C4-2B (cell line): ENCODE data around the gene SNPH.

Experiments
- H3K27ac ChIP-seq: fragments of 450-650 bp; 2 replicates; pipeline ENCODE4 v1.5.1; 2017
- CTCF ChIP-seq: fragments of 450-650 bp; conservative IDR thresholded peaks from 2 replicates; pipeline ENCODE4 v1.5.1; 2017; ENCODE audit warnings: mild to moderate bottlenecking
- ZFX ChIP-seq: fragments of 450-650 bp; IDR thresholded peaks from 2 replicates; pipeline ENCODE4 v1.6.1; 2017

SNPH gene

DNA sequence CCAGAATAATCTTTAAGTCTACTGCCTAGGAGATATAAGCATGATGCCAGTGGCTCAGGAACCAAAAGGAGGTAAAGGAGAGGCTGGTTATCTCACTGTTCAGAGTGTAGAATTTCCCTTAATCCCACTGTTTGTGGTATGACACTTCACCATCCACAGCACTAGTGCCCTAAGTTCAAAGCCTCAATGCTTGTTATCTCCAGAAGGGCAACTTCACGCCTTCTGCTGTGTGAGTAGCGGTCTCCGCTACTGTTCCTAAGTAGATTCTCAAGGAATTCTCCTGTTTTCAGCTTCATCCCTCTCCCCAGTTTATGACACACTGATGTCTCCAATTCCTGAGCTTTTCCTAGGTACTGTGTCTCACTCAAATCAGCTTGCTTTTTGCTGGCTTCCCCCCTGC lies 13.7 kb upstream of the SNPH start:
- no peak overlapping the region for H3K27ac ChIP-seq
- TF ChIP-seq CTCF (no peak), ZFX (no peak)

DNA sequence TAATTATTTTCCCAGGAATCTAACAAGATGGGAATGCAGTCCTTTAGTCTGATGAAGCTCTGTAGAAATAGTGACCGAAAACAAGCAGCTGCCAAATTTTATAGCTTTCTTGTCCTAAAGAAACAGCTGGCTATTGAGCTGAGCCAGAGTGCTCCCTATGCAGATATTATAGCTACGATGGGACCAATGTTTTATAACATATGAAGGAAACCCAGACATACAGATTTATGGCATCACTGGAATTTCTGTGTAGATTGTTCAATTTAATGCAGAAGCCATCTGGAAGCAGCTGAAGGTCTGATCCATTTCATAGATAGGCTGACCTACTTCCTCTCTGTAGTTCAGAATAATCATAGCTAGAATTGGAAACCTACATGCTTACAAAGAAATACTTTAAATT lies 11.8 kb upstream of the SNPH start:
- TF ChIP-seq ZFX, result no peak
- TF ChIP-seq CTCF, result no peak
- no peak overlapping the region for H3K27ac ChIP-seq

GRCh38 chr20:1255675-1256074 lies 10.4 kb upstream of the SNPH start:
- H3K27ac ChIP-seq, result no peak overlapping the region
- TF ChIP-seq ZFX (no peak), CTCF (no peak)

DNA sequence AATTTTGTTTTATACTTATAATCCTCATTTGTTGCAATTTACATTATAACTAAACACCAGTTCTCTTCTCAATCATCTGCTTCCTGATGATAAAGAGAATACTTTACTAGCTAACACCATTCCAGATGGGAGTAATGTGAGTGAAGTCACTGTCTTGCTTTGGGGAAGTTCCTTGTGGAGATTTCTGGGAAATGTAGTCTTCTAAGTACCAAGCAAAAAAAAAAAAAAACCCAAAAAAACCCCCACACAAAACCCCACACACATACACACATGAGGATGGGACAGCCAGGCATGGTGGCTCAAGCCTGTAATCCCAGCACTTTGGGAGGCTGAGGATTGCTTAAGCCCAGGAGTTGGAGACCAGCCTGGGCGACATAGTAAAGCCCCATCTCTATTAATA lies 2.2 kb upstream of the SNPH start:
- TF ChIP-seq ZFX (no peak), CTCF (no peak)
- H3K27ac ChIP-seq, result no peak overlapping the region

- TF ChIP-seq CTCF (no peak), ZFX (no peak)
- no peak overlapping the region for H3K27ac ChIP-seq
Observed at GRCh38 chr20:1264727-1265126, 1.4 kb upstream of the SNPH start.

GRCh38 chr20:1265226-1265915 lies 723 bp upstream of the SNPH start:
- no peak for TF ChIP-seq ZFX
- no peak for TF ChIP-seq CTCF
- H3K27ac ChIP-seq, result no peak overlapping the region

GRCh38 chr20:1265916-1266166 lies 253 bp upstream of the SNPH start:
- H3K27ac ChIP-seq, result no peak overlapping the region
- TF ChIP-seq ZFX (no peak), CTCF (no peak)
